DND-41 (cell line): Measurements from ENCODE around the gene DCAF7.

ENCODE experiments used
- CTCF ChIP-seq: IDR thresholded peaks from 2 replicates; pipeline ENCODE4 v1.5.1; 2012; ENCODE audit warnings: borderline replicate concordance, low read length, moderate library complexity, mild to moderate bottlenecking; ENCODE audit not compliant: poor library complexity, severe bottlenecking; ENCODE audit errors: extremely low read depth
- EZH2 ChIP-seq: IDR thresholded peaks from 3 replicates; pipeline ENCODE4 v1.6.1; 2012; ENCODE audit warnings: borderline replicate concordance, low read depth, mild to moderate bottlenecking, moderate library complexity, low read length, inconsistent platforms; ENCODE audit not compliant: severe bottlenecking

- no peak for TF ChIP-seq CTCF
- no peak for TF ChIP-seq EZH2
Measured at GRCh38 chr17:63568563-63568962, 18.3 kb downstream of the DCAF7 start.
